ENCODE measurements around the gene KRT76.

- TF ChIP-seq, protein P1, sequence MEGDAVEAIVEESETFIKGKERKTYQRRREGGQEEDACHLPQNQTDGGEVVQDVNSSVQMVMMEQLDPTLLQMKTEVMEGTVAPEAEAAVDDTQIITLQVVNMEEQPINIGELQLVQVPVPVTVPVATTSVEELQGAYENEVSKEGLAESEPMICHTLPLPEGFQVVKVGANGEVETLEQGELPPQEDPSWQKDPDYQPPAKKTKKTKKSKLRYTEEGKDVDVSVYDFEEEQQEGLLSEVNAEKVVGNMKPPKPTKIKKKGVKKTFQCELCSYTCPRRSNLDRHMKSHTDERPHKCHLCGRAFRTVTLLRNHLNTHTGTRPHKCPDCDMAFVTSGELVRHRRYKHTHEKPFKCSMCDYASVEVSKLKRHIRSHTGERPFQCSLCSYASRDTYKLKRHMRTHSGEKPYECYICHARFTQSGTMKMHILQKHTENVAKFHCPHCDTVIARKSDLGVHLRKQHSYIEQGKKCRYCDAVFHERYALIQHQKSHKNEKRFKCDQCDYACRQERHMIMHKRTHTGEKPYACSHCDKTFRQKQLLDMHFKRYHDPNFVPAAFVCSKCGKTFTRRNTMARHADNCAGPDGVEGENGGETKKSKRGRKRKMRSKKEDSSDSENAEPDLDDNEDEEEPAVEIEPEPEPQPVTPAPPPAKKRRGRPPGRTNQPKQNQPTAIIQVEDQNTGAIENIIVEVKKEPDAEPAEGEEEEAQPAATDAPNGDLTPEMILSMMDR (IDR thresholded peaks at IDR 0.05; ENCODE audit: low read length), result no peak
- no peak for TF ChIP-seq EZH2 (IDR thresholded peaks at IDR 0.05; ENCODE audit: borderline replicate concordance, low read length)
Measured at GRCh38 chr12:52728374-52728773, 48.8 kb downstream of the KRT76 start.
